ENCODE results near the gene PLCH1. TPM values are rescaled to one million over a fixed set of nuclear protein-coding genes. Genes with fewer than 3 reads are reported as not detected.

Gene PLCH1
- total and polyA plus RNA-seq, 4 donors, result 0.08 to 0.57 TPM; not detected in 2

- no peaks in the 10 kb centered on the region for H3K27me3 ChIP-seq (ENCODE audit: control insufficient read depth in 1 of 2, insufficient read depth in 2 of 2, low read length in 1 of 2)
- no peaks in the 10 kb centered on the region for H3K9me3 ChIP-seq (ENCODE audit: control insufficient read depth, low read length)
- H3K36me3 ChIP-seq (ENCODE audit: control insufficient read depth in 1 of 2, insufficient read depth in 2 of 2, low read length in 1 of 2), result peaks cover 0 to 2% of the 10 kb centered on the region in 2 donors
- H3K27ac ChIP-seq (ENCODE audit: low read depth in 1 of 2, low read length in 2 of 2), result peak overlapping the region in 1 of 2 donors; percentile 28
- H3K4me1 ChIP-seq (ENCODE audit: control insufficient read depth in 1 of 2, insufficient read depth in 2 of 2, low read length in 2 of 2), result peaks cover 0 to 3% of the 10 kb centered on the region in 2 donors
- intact Hi-C loops (cut with DNase I), result no loop called here
- DNase-seq (no peak), ATAC-seq (ENCODE audit: low FRiP score) (no peak)
- H3K4me3 ChIP-seq (ENCODE audit: low read length in 2 of 2), result no peak overlapping the region
- WGBS, 2 donors, result 81 to 91% methylated on average over 1 of the region's 1 CpG
Measured at GRCh38 chr3:155772801-155773200, 27.9 kb upstream of the PLCH1 start.

DNA sequence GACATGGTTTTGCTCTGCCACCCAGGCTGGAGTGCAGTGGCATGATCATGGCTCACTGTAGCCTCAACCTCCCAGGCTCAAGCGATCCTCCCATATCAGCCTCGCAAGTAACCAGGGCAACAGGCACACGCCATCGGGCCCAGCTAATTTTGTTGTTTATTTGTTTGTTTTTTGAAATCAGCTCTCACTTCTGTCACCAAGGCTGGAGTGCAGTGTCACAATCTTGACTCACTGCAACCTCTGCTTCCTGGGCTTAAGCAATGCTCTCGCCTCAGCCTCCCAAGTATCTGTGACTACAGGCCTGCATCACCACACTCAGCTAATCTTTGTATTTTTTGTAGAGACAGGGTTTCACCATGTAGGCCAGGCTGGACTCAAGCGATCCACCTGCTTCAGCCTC lies 26.3 kb upstream of the PLCH1 start:
- H3K36me3 ChIP-seq (ENCODE audit: control insufficient read depth in 1 of 2, insufficient read depth in 2 of 2, low read length in 1 of 2), result peaks cover 0 to 2% of the 10 kb centered on the region in 2 donors
- no peak overlapping the region for H3K4me3 ChIP-seq (ENCODE audit: low read length in 2 of 2)
- H3K27me3 ChIP-seq (ENCODE audit: control insufficient read depth in 1 of 2, insufficient read depth in 2 of 2, low read length in 1 of 2), result no peaks in the 10 kb centered on the region
- no peaks in the 10 kb centered on the region for H3K9me3 ChIP-seq (ENCODE audit: control insufficient read depth, low read length)
- ATAC-seq (ENCODE audit: low FRiP score) (no peak), DNase-seq (no peak)
- peaks cover 0 to 3% of the 10 kb centered on the region in 2 donors for H3K4me1 ChIP-seq (ENCODE audit: control insufficient read depth in 1 of 2, insufficient read depth in 2 of 2, low read length in 2 of 2)
- WGBS, 2 donors, result 90 to 97% methylated on average over 6 of the region's 6 CpGs
- intact Hi-C loops (cut with DNase I), result no loop called here
- H3K27ac ChIP-seq (ENCODE audit: low read depth in 1 of 2, low read length in 2 of 2), result no peak overlapping the region

- no peak for ATAC-seq (ENCODE audit: low FRiP score)
- DNase-seq, result no peak
Measured at GRCh38 chr3:155766206-155766605, 21.3 kb upstream of the PLCH1 start.

DNA sequence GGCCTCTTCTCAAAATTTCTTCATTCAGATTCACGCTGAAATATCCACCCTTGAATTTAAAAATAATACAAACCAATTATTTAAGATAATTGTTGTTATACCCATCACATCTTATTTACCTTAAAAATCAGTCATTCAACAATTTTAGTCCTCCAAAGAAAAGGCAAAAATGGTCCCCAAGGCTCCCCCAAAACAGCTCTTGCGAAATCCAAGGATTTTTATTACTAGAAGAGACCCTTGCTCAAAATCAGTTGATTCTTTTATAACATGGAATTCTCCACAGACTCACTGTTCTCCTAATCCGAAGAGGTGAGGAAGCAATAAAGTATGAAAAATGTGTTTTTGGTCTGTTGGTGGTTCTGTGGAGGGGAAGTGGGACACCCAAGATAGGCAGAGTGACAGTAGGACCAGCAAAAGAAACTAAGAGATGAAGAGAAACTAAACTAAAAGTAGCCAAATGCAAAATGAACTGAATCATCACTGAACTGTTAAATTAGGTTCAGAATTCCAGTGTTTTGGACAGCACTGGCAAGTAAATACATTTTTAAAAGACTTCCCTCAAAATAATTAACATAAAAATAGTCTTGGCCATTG lies 19.1 kb upstream of the PLCH1 start:
- Histone ChIP-seq H3K4me1 (ENCODE audit: control insufficient read depth in 1 of 2, insufficient read depth in 2 of 2, low read length in 2 of 2) (no peaks in the 10 kb centered on the region), H3K36me3 (ENCODE audit: control insufficient read depth in 1 of 2, insufficient read depth in 2 of 2, low read length in 1 of 2) (peaks cover 4 to 5% of the 10 kb centered on the region in 2 donors), H3K27me3 (ENCODE audit: control insufficient read depth in 1 of 2, insufficient read depth in 2 of 2, low read length in 1 of 2) (no peaks in the 10 kb centered on the region), H3K9me3 (ENCODE audit: control insufficient read depth, low read length) (no peaks in the 10 kb centered on the region), H3K4me3 (ENCODE audit: low read length in 2 of 2) (no peak overlapping the region), H3K27ac (ENCODE audit: low read depth in 1 of 2, low read length in 2 of 2) (no peak overlapping the region)
- 89% methylated on average over 3 of the region's 3 CpGs for WGBS, 2 donors
- intact Hi-C loops (cut with DNase I), result no loop called here
- no peak for ATAC-seq (ENCODE audit: low FRiP score)
- DNase-seq, result no peak

More at GRCh38 chr3:155766206-155766605, 21.3 kb upstream of the PLCH1 start:
- no peak overlapping the region for H3K4me3 ChIP-seq (ENCODE audit: low read length in 2 of 2)
- WGBS, 2 donors, result 85 to 86% methylated on average over 1 of the region's 1 CpG
- no peak overlapping the region for H3K27ac ChIP-seq (ENCODE audit: low read depth in 1 of 2, low read length in 2 of 2)
- peaks cover 0 to 1% of the 10 kb centered on the region in 2 donors for H3K36me3 ChIP-seq (ENCODE audit: control insufficient read depth in 1 of 2, insufficient read depth in 2 of 2, low read length in 1 of 2)
- H3K4me1 ChIP-seq (ENCODE audit: control insufficient read depth in 1 of 2, insufficient read depth in 2 of 2, low read length in 2 of 2), result no peaks in the 10 kb centered on the region
- no peaks in the 10 kb centered on the region for H3K27me3 ChIP-seq (ENCODE audit: control insufficient read depth in 1 of 2, insufficient read depth in 2 of 2, low read length in 1 of 2)
- intact Hi-C loops (cut with DNase I), result no loop called here
- no peaks in the 10 kb centered on the region for H3K9me3 ChIP-seq (ENCODE audit: control insufficient read depth, low read length)

GRCh38 chr3:155760653-155761052 lies 15.8 kb upstream of the PLCH1 start:
- H3K4me1 ChIP-seq (ENCODE audit: control insufficient read depth in 1 of 2, insufficient read depth in 2 of 2, low read length in 2 of 2), result no peaks in the 10 kb centered on the region
- DNase-seq, result no peak
- no peak overlapping the region for H3K27ac ChIP-seq (ENCODE audit: low read depth in 1 of 2, low read length in 2 of 2)
- peaks cover 6 to 8% of the 10 kb centered on the region in 2 donors for H3K36me3 ChIP-seq (ENCODE audit: control insufficient read depth in 1 of 2, insufficient read depth in 2 of 2, low read length in 1 of 2)
- no peak for ATAC-seq (ENCODE audit: low FRiP score)
- no peak overlapping the region for H3K4me3 ChIP-seq (ENCODE audit: low read length in 2 of 2)
- WGBS, 2 donors, result 92 to 94% methylated on average over 4 of the region's 4 CpGs
- H3K9me3 ChIP-seq (ENCODE audit: control insufficient read depth, low read length), result no peaks in the 10 kb centered on the region
- intact Hi-C loops (cut with DNase I), result no loop called here
- no peaks in the 10 kb centered on the region for H3K27me3 ChIP-seq (ENCODE audit: control insufficient read depth in 1 of 2, insufficient read depth in 2 of 2, low read length in 1 of 2)

GRCh38 chr3:155757577-155757976 lies 12.7 kb upstream of the PLCH1 start:
- DNase-seq (no peak), ATAC-seq (ENCODE audit: low FRiP score) (no peak)
- Histone ChIP-seq H3K4me1 (ENCODE audit: control insufficient read depth in 1 of 2, insufficient read depth in 2 of 2, low read length in 2 of 2) (no peaks in the 10 kb centered on the region), H3K27me3 (ENCODE audit: control insufficient read depth in 1 of 2, insufficient read depth in 2 of 2, low read length in 1 of 2) (no peaks in the 10 kb centered on the region), H3K36me3 (ENCODE audit: control insufficient read depth in 1 of 2, insufficient read depth in 2 of 2, low read length in 1 of 2) (peaks cover 5 to 8% of the 10 kb centered on the region in 2 donors), H3K27ac (ENCODE audit: low read depth in 1 of 2, low read length in 2 of 2) (no peak overlapping the region), H3K9me3 (ENCODE audit: control insufficient read depth, low read length) (no peaks in the 10 kb centered on the region), H3K4me3 (ENCODE audit: low read length in 2 of 2) (no peak overlapping the region)
- intact Hi-C loops (cut with DNase I), result no loop called here
- 89 to 97% methylated on average over 7 of the region's 7 CpGs for WGBS, 2 donors

GRCh38 chr3:155753038-155753639 lies 8.3 kb upstream of the PLCH1 start:
- Histone ChIP-seq H3K4me1 (ENCODE audit: control insufficient read depth in 1 of 2, insufficient read depth in 2 of 2, low read length in 2 of 2) (no peaks in the 10 kb centered on the region), H3K36me3 (ENCODE audit: control insufficient read depth in 1 of 2, insufficient read depth in 2 of 2, low read length in 1 of 2) (peaks cover 0 to 3% of the 10 kb centered on the region in 2 donors), H3K27me3 (ENCODE audit: control insufficient read depth in 1 of 2, insufficient read depth in 2 of 2, low read length in 1 of 2) (no peaks in the 10 kb centered on the region), H3K27ac (ENCODE audit: low read depth in 1 of 2, low read length in 2 of 2) (no peak overlapping the region), H3K9me3 (ENCODE audit: control insufficient read depth, low read length) (no peaks in the 10 kb centered on the region), H3K4me3 (ENCODE audit: low read length in 2 of 2) (no peak overlapping the region)
- DNase-seq, result no peak
- ATAC-seq (ENCODE audit: low FRiP score), result no peak
- 82 to 83% methylated on average over 11 of the region's 11 CpGs for WGBS, 2 donors
- intact Hi-C loops (cut with DNase I), result no loop called here

DNA sequence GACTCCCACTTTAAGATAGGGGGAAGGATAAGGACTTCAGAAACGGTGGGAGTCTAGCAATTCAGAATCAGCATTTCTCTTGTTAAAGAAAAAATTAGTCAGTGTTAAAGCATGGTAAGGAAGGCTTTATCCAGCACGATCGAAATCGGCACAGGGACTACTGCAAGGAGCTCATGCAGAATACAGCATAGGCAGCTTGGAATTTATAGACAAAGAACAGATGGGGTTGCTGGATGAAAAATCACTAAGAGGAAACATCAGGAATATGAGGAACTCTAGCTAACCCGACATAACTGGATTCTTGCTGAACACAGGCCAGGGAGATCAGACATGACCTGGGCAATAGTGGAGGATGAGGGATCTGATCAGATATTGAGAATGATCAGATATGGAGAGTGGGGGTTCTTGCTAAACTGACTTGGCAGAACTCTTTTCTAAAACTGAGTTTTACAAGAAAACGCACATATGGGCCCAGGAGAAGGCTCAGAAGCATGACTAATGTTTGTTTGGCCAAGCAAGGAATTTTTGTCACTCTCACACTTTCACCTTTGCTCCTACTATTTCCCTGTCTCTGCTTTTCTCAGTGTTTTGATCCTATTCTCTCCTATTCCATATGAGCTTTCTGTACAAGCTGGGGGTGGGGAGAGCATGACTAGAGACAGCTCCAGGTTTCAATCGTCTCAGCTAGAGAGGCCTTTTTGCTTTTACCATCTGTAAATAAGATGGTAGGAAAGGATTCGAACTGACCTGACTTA lies 3.9 kb upstream of the PLCH1 start:
- ATAC-seq (ENCODE audit: low FRiP score) (no peak), DNase-seq (no peak)
- WGBS, 2 donors, result 70 to 76% methylated on average over 8 of the region's 8 CpGs
- Histone ChIP-seq H3K4me1 (ENCODE audit: control insufficient read depth in 1 of 2, insufficient read depth in 2 of 2, low read length in 2 of 2) (no peaks in the 10 kb centered on the region), H3K9me3 (ENCODE audit: control insufficient read depth, low read length) (no peaks in the 10 kb centered on the region), H3K4me3 (ENCODE audit: low read length in 2 of 2) (no peak overlapping the region), H3K27ac (ENCODE audit: low read depth in 1 of 2, low read length in 2 of 2) (no peak overlapping the region), H3K36me3 (ENCODE audit: control insufficient read depth in 1 of 2, insufficient read depth in 2 of 2, low read length in 1 of 2) (no peaks in the 10 kb centered on the region), H3K27me3 (ENCODE audit: control insufficient read depth in 1 of 2, insufficient read depth in 2 of 2, low read length in 1 of 2) (no peaks in the 10 kb centered on the region)
- intact Hi-C loops (cut with DNase I), result no loop called here

GRCh38 chr3:155747946-155748290 lies 3.0 kb upstream of the PLCH1 start:
- Histone ChIP-seq H3K36me3 (ENCODE audit: control insufficient read depth in 1 of 2, insufficient read depth in 2 of 2, low read length in 1 of 2) (no peaks in the 10 kb centered on the region), H3K9me3 (ENCODE audit: control insufficient read depth, low read length) (no peaks in the 10 kb centered on the region), H3K4me3 (ENCODE audit: low read length in 2 of 2) (no peak overlapping the region), H3K27ac (ENCODE audit: low read depth in 1 of 2, low read length in 2 of 2) (no peak overlapping the region), H3K27me3 (ENCODE audit: control insufficient read depth in 1 of 2, insufficient read depth in 2 of 2, low read length in 1 of 2) (no peaks in the 10 kb centered on the region), H3K4me1 (ENCODE audit: control insufficient read depth in 1 of 2, insufficient read depth in 2 of 2, low read length in 2 of 2) (no peaks in the 10 kb centered on the region)
- no peak for DNase-seq
- ATAC-seq (ENCODE audit: low FRiP score), result no peak
- 92 to 95% methylated on average over 3 of the region's 3 CpGs for WGBS, 2 donors
- intact Hi-C loops (cut with DNase I), result no loop called here
